GM12878 (cell line): ENCODE results near the gene CSMD2. TPM values are rescaled to one million over a fixed set of nuclear protein-coding genes. Genes with fewer than 3 reads are reported as not detected.

Experiments
- BHLHE40 ChIP-seq, 2 experiments: fragments of 450-650 bp in 1 of 2; IDR thresholded peaks; 2 replicates each; pipeline ENCODE4 v1.6.1; 2011 to 2017; ENCODE audit warnings: low read depth in 2 of 2, borderline replicate concordance in 1 of 2, improper control_type of control experiment in 1 of 2, low read length in 1 of 2, mild to moderate bottlenecking in 1 of 2
- POU2F2 ChIP-seq: IDR thresholded peaks from 3 replicates; pipeline ENCODE4 v1.6.1; 2011; ENCODE audit warnings: low read depth, mild to moderate bottlenecking, low read length, borderline replicate concordance
- SIN3A ChIP-seq: IDR thresholded peaks from 2 replicates; pipeline ENCODE4 v1.6.1; 2012; ENCODE audit warnings: low read depth, low read length, improper control_type of control experiment
- polyA plus RNA-seq, 11 experiments: library from polyadenylated mRNA; depleted of rRNA in 4 of 11; unstranded in 6 of 11; stranded (reverse) in 5 of 11; fragments of >200 nt; fragmentation: Nextera tagmentation in 4 of 11; fragmentation: Illumina TruSeq in 1 of 11; extraction: Ambion mirVana in 4 of 11; extraction: Trizol in 1 of 11; gene quantifications; 1 replicate in 1 of 11; 2 replicates in 10 of 11; pipeline versions ENCODE4 v1.2.1 to v1.2.3, GENCODE V29; 2011 to 2016; ENCODE audit warnings: inconsistent platforms in 2 of 11, missing spikeins in 2 of 11, low read depth in 1 of 11
- total RNA-seq, 4 experiments: library from RNA; depleted of rRNA in 3 of 4; stranded (reverse); fragments of >200 nt in 3 of 4; fragmentation: Illumina TruSeq in 1 of 4; extraction: Trizol in 1 of 4; gene quantifications; 2 replicates each; pipeline versions ENCODE4 v1.2.1 to v1.2.3, GENCODE V29; 2013 to 2021
- TF ChIP-seq, protein P1 (sequence below): IDR thresholded peaks from 2 replicates; pipeline ENCODE4 v1.6.1; 2012; ENCODE audit warnings: mild to moderate bottlenecking, low read depth, low read length
- TF ChIP-seq, protein P2 (sequence below): fragments of 450-650 bp; IDR thresholded peaks from 2 replicates; pipeline ENCODE4 v1.6.1; 2016; ENCODE audit warnings: mild to moderate bottlenecking
- TF ChIP-seq, protein P3 (sequence below): fragments of 450-650 bp; IDR thresholded peaks from 2 replicates; pipeline ENCODE4 v1.6.1; 2014; ENCODE audit warnings: mild to moderate bottlenecking
- TF ChIP-seq, protein P4 (sequence below): fragments of 450-650 bp; IDR thresholded peaks from 2 replicates; pipeline ENCODE4 v1.6.1; 2016; ENCODE audit warnings: mild to moderate bottlenecking
- TF ChIP-seq, protein P5 (sequence below): fragments of 450-650 bp; IDR thresholded peaks from 2 replicates; pipeline ENCODE4 v1.6.1; 2017; ENCODE audit warnings: antibody characterized with exemption, mild to moderate bottlenecking, moderate library complexity

CSMD2 gene
- total and polyA plus RNA-seq, 10 of the 15 experiments (the other 5 are each of a cell fraction or from before 2014, with no cell fraction given), result under 0.01 TPM; not detected in 9

DNA sequence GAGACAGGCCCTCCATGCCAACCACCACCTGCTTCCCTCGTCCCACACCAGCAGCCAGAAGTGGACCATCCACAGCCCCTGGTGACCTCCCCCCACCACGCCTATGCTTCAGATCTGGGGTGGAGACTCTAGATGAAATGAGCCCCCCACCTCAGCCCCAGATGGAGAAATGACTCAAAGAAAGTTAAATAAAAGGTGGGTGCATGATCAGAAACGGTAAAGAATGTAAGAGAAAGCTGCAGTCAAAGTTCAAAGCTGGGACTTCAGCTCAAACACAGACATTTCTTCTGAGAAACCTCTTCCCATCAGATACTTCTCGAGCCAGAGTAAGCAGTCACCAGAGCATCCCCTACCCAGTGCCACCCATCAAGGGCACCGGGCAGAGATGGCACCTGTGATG is 344.2 kb downstream of the CSMD2 start (continued):
- TF ChIP-seq, protein P1, sequence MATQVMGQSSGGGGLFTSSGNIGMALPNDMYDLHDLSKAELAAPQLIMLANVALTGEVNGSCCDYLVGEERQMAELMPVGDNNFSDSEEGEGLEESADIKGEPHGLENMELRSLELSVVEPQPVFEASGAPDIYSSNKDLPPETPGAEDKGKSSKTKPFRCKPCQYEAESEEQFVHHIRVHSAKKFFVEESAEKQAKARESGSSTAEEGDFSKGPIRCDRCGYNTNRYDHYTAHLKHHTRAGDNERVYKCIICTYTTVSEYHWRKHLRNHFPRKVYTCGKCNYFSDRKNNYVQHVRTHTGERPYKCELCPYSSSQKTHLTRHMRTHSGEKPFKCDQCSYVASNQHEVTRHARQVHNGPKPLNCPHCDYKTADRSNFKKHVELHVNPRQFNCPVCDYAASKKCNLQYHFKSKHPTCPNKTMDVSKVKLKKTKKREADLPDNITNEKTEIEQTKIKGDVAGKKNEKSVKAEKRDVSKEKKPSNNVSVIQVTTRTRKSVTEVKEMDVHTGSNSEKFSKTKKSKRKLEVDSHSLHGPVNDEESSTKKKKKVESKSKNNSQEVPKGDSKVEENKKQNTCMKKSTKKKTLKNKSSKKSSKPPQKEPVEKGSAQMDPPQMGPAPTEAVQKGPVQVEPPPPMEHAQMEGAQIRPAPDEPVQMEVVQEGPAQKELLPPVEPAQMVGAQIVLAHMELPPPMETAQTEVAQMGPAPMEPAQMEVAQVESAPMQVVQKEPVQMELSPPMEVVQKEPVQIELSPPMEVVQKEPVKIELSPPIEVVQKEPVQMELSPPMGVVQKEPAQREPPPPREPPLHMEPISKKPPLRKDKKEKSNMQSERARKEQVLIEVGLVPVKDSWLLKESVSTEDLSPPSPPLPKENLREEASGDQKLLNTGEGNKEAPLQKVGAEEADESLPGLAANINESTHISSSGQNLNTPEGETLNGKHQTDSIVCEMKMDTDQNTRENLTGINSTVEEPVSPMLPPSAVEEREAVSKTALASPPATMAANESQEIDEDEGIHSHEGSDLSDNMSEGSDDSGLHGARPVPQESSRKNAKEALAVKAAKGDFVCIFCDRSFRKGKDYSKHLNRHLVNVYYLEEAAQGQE, result no peak
- TF ChIP-seq, protein P2, sequence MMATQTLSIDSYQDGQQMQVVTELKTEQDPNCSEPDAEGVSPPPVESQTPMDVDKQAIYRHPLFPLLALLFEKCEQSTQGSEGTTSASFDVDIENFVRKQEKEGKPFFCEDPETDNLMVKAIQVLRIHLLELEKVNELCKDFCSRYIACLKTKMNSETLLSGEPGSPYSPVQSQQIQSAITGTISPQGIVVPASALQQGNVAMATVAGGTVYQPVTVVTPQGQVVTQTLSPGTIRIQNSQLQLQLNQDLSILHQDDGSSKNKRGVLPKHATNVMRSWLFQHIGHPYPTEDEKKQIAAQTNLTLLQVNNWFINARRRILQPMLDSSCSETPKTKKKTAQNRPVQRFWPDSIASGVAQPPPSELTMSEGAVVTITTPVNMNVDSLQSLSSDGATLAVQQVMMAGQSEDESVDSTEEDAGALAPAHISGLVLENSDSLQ, result no peak
- TF ChIP-seq, protein P3, sequence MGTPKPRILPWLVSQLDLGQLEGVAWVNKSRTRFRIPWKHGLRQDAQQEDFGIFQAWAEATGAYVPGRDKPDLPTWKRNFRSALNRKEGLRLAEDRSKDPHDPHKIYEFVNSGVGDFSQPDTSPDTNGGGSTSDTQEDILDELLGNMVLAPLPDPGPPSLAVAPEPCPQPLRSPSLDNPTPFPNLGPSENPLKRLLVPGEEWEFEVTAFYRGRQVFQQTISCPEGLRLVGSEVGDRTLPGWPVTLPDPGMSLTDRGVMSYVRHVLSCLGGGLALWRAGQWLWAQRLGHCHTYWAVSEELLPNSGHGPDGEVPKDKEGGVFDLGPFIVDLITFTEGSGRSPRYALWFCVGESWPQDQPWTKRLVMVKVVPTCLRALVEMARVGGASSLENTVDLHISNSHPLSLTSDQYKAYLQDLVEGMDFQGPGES, result no peak
- TF ChIP-seq BHLHE40 (IDR thresholded peaks at IDR 0.05; ENCODE audit: borderline replicate concordance in 1 of 2, low read depth in 2 of 2, low read length in 1 of 2) (no peak), POU2F2 (no peak), SIN3A (no peak)
- TF ChIP-seq, protein P4, sequence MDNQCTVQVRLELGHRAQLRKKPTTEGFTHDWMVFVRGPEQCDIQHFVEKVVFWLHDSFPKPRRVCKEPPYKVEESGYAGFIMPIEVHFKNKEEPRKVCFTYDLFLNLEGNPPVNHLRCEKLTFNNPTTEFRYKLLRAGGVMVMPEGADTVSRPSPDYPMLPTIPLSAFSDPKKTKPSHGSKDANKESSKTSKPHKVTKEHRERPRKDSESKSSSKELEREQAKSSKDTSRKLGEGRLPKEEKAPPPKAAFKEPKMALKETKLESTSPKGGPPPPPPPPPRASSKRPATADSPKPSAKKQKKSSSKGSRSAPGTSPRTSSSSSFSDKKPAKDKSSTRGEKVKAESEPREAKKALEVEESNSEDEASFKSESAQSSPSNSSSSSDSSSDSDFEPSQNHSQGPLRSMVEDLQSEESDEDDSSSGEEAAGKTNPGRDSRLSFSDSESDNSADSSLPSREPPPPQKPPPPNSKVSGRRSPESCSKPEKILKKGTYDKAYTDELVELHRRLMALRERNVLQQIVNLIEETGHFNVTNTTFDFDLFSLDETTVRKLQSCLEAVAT, result no peak
- TF ChIP-seq, protein P5, sequence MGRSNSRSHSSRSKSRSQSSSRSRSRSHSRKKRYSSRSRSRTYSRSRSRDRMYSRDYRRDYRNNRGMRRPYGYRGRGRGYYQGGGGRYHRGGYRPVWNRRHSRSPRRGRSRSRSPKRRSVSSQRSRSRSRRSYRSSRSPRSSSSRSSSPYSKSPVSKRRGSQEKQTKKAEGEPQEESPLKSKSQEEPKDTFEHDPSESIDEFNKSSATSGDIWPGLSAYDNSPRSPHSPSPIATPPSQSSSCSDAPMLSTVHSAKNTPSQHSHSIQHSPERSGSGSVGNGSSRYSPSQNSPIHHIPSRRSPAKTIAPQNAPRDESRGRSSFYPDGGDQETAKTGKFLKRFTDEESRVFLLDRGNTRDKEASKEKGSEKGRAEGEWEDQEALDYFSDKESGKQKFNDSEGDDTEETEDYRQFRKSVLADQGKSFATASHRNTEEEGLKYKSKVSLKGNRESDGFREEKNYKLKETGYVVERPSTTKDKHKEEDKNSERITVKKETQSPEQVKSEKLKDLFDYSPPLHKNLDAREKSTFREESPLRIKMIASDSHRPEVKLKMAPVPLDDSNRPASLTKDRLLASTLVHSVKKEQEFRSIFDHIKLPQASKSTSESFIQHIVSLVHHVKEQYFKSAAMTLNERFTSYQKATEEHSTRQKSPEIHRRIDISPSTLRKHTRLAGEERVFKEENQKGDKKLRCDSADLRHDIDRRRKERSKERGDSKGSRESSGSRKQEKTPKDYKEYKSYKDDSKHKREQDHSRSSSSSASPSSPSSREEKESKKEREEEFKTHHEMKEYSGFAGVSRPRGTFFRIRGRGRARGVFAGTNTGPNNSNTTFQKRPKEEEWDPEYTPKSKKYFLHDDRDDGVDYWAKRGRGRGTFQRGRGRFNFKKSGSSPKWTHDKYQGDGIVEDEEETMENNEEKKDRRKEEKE, result no peak
